Thyroid gland (tissue), 4 donors: ENCODE results near the gene PRAMEF18. TPM values are rescaled to one million over a fixed set of nuclear protein-coding genes. Genes with fewer than 3 reads are reported as not detected.
"Not testable (repeated sequence)": the region's sequence is repeated elsewhere in the genome, so short reads cannot be mapped to it uniquely, and the experiment has no call there.

Experiments used
- DNase-seq, 2 donors: peaks; one replicate each; pipeline ENCODE4 v3.0.0-alpha.2; 2019
- H3K27ac ChIP-seq, 3 donors: fragments of 200-600 bp; sonication (generic); 1 replicate in 2 of 3; 2 replicates in 1 of 3; pipeline ENCODE4 v1.5.1; 2016 to 2019; ENCODE audit warnings: mild to moderate bottlenecking in 1 of 3, moderate library complexity in 1 of 3
- H3K27me3 ChIP-seq: fragments of 200-600 bp; sonication (generic); one replicate; pipeline ENCODE4 v1.5.1; 2019
- H3K36me3 ChIP-seq, 2 donors: fragments of 200-600 bp; sonication (generic); one replicate each; pipeline ENCODE4 v1.5.1; 2016 to 2019
- H3K4me1 ChIP-seq, 2 donors: fragments of 200-600 bp; sonication (generic); one replicate each; pipeline ENCODE4 v1.5.1; 2017 to 2019
- H3K4me3 ChIP-seq, 3 donors: fragments of 200-600 bp; sonication (generic); replicated peaks in 1 of 3; 1 replicate in 2 of 3; 2 replicates in 1 of 3; pipeline ENCODE4 v1.5.1; 2016; ENCODE audit warnings: mild to moderate bottlenecking in 1 of 3
- H3K9me3 ChIP-seq: fragments of 200-600 bp; sonication (generic); one replicate; pipeline ENCODE4 v1.5.1; 2017
- CTCF ChIP-seq, 6 experiments: fragments of 200-600 bp in 3 of 6; fragments of 450-650 bp in 3 of 6; sonication (generic) in 3 of 6; IDR thresholded peaks; one replicate each; pipeline ENCODE4 v1.5.1; 2016 to 2019; ENCODE audit warnings: antibody characterized with exemption in 6 of 6, mild to moderate bottlenecking in 2 of 6, inconsistent platforms in 1 of 6, moderate library complexity in 1 of 6
- POLR2A ChIP-seq, 2 donors: fragments of 450-650 bp; IDR thresholded peaks; one replicate each; pipeline ENCODE4 v1.6.1; 2017; ENCODE audit warnings: antibody characterized with exemption in 2 of 2, mild to moderate bottlenecking in 2 of 2, moderate library complexity in 1 of 2
- WGBS, 2 donors: methylation state at CpG; one replicate each; pipeline ENCODE4 v1.1.5; 2017; 5-methylcytosine and 5-hydroxymethylcytosine counted together
- intact Hi-C: fragments of 100-400 bp; cut with DNase I; formaldehyde crosslinking; loops from one replicate; pipeline ENCODE4 v1.15.1; 2023
- total RNA-seq, 4 donors: library from RNA; depleted of rRNA; stranded (reverse); fragments of >200 nt; gene quantifications; one replicate each; pipeline ENCODE4 v1.2.3, GENCODE V29; 2016

The PRAMEF18 gene
- total RNA-seq, 4 donors from 2014 or later: not detected

GRCh38 chr1:13230601-13231000 lies 4.6 kb upstream of the PRAMEF18 start:
- H3K27me3 ChIP-seq, H3K4me3 ChIP-seq, intact Hi-C loops, H3K36me3 ChIP-seq, DNase-seq, H3K9me3 ChIP-seq, H3K4me1 ChIP-seq, H3K27ac ChIP-seq: not testable (repeated sequence)
- 83 to 87% methylated on average over 2 of the region's 2 CpGs for WGBS, 2 donors

GRCh38 chr1:13230096-13230495 lies 4.1 kb upstream of the PRAMEF18 start:
- intact Hi-C loops, H3K27ac ChIP-seq, H3K36me3 ChIP-seq, H3K4me3 ChIP-seq, H3K27me3 ChIP-seq, H3K9me3 ChIP-seq, H3K4me1 ChIP-seq, DNase-seq: not testable (repeated sequence)
- 71 to 76% methylated on average over 5 of the region's 5 CpGs for WGBS, 2 donors

DNA sequence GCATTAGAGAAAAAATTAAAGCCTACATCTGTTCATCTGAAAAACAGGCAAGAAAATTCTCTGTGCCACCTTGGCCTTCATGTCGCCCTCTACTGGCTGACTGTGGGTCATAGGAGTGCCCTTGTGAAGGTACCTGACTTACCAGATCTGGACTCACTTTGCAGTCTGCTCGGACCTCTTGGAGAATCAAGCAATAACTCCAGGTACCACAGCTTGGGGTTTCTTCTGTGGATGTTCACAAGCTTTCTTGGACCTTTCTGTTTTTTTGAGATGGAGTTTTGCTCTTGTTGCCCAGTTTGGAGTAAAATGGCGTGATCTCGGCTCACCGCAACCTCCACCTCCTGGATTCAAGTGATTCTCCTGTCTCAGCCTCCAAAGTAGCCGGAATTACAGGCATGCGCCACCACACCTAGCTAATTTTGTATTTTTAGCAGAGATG lies 2.4 kb upstream of the PRAMEF18 start:
- WGBS, 2 donors: 81 to 83% methylated on average over 7 of the region's 7 CpGs
- DNase-seq: peak; percentile 32 to 60
- TF ChIP-seq POLR2A (IDR thresholded peaks at IDR 0.05): no peak
- peak in 4 of 6 experiments; percentile 20 to 39 (median 32) for TF ChIP-seq CTCF (IDR thresholded peaks at IDR 0.05)
- H3K4me1 ChIP-seq: no peaks in the 10 kb centered on the region
- H3K36me3 ChIP-seq: no peaks in the 10 kb centered on the region
- H3K27ac ChIP-seq: no peak overlapping the region
- no peak overlapping the region for H3K4me3 ChIP-seq
- intact Hi-C loops: no loop called here
- no peaks in the 10 kb centered on the region for H3K9me3 ChIP-seq
- H3K27me3 ChIP-seq: peaks cover 4% of the 10 kb centered on the region

- H3K4me3 ChIP-seq, H3K27ac ChIP-seq, H3K36me3 ChIP-seq, intact Hi-C loops, H3K4me1 ChIP-seq, H3K27me3 ChIP-seq, DNase-seq, H3K9me3 ChIP-seq: not testable (repeated sequence)
- 85 to 93% methylated on average over 8 of the region's 8 CpGs for WGBS, 2 donors
Observed at GRCh38 chr1:13227271-13228055, 1.5 kb upstream of the PRAMEF18 start.

- H3K4me3 ChIP-seq: no peak overlapping the region
- 79 to 87% methylated on average over 5 of the region's 5 CpGs for WGBS, 2 donors
- H3K27me3 ChIP-seq: peaks cover 4% of the 10 kb centered on the region
- H3K27ac ChIP-seq: no peak overlapping the region
- intact Hi-C loops: no loop called here
- H3K4me1 ChIP-seq: no peaks in the 10 kb centered on the region
- no peak for TF ChIP-seq CTCF (IDR thresholded peaks at IDR 0.05)
- TF ChIP-seq POLR2A (IDR thresholded peaks at IDR 0.05): no peak
- no peaks in the 10 kb centered on the region for H3K9me3 ChIP-seq
- H3K36me3 ChIP-seq: no peaks in the 10 kb centered on the region
- no peak for DNase-seq
Observed at GRCh38 chr1:13224480-13225060, 1.4 kb downstream of the PRAMEF18 start.

GRCh38 chr1:13222788-13223187 lies 3.2 kb downstream of the PRAMEF18 start:
- H3K4me1 ChIP-seq, DNase-seq, H3K36me3 ChIP-seq, H3K27me3 ChIP-seq, H3K9me3 ChIP-seq, intact Hi-C loops, H3K27ac ChIP-seq, H3K4me3 ChIP-seq: not testable (repeated sequence)
- WGBS, 2 donors: no CpG with 5 or more reads among the region's 4 CpGs

- no CpG with 5 or more reads among the region's 3 CpGs for WGBS, 2 donors
- H3K9me3 ChIP-seq, DNase-seq, H3K4me3 ChIP-seq, H3K4me1 ChIP-seq, H3K27ac ChIP-seq, H3K36me3 ChIP-seq, intact Hi-C loops, H3K27me3 ChIP-seq: not testable (repeated sequence)
Observed at GRCh38 chr1:13219203-13219602, 6.8 kb downstream of the PRAMEF18 start.

GRCh38 chr1:13216619-13217018 lies 9.3 kb downstream of the PRAMEF18 start:
- H3K9me3 ChIP-seq, intact Hi-C loops, H3K27me3 ChIP-seq, H3K4me3 ChIP-seq, H3K36me3 ChIP-seq, DNase-seq, H3K4me1 ChIP-seq, H3K27ac ChIP-seq: not testable (repeated sequence)
- no CpG with 5 or more reads among the region's 7 CpGs for WGBS, 2 donors

- not testable (repeated sequence) for DNase-seq
Observed at GRCh38 chr1:13208712-13209111, 17.2 kb downstream of the PRAMEF18 start.

GRCh38 chr1:13201309-13201708 lies 24.6 kb downstream of the PRAMEF18 start, which contains the start of gene PRAMEF13:
Gene PRAMEF13 (minus strand): TSS chr1:13201409. CDS start chr1:13199589, 1,820 bp downstream.
- H3K4me1 ChIP-seq, H3K27me3 ChIP-seq, H3K9me3 ChIP-seq, DNase-seq, H3K4me3 ChIP-seq, intact Hi-C loops, H3K36me3 ChIP-seq, H3K27ac ChIP-seq: not testable (repeated sequence)
- no CpG with 5 or more reads among the region's 5 CpGs for WGBS, 2 donors

More at GRCh38 chr1:13208712-13209111, 17.2 kb downstream of the PRAMEF18 start:
- H3K36me3 ChIP-seq, H3K4me3 ChIP-seq, intact Hi-C loops, H3K9me3 ChIP-seq, H3K27me3 ChIP-seq, H3K27ac ChIP-seq, H3K4me1 ChIP-seq: not testable (repeated sequence)
- WGBS, 2 donors: no CpG with 5 or more reads among the region's 9 CpGs
